ENCODE data around the gene GNB4. TPM values are rescaled to one million over a fixed set of nuclear protein-coding genes. Genes with fewer than 3 reads are reported as not detected.

The GNB4 gene
- total RNA-seq, 4 donors from 2014 or later, result 63.9 to 91.8 (median 85.8) TPM

- no peak overlapping the region for H3K4me3 ChIP-seq (ENCODE audit: low read depth, poor library complexity, severe bottlenecking)
- no peak for DNase-seq (ENCODE audit: low spot score in 2 of 2)
- intact Hi-C loops (cut with DNase I; ENCODE audit: low total_unique reads), result no loop called here
- TF ChIP-seq CTCF (IDR thresholded peaks at IDR 0.05) (no peak), POLR2A (IDR thresholded peaks at IDR 0.05) (no peak)
Measured at GRCh38 chr3:179460260-179460659, 9.0 kb upstream of the GNB4 start.

GRCh38 chr3:179455954-179456353, 4.7 kb upstream of the GNB4 start:
- DNase-seq (ENCODE audit: low spot score in 2 of 2), result no peak
- TF ChIP-seq POLR2A (IDR thresholded peaks at IDR 0.05) (no peak), CTCF (IDR thresholded peaks at IDR 0.05) (no peak)
- whole genome bisulfite sequencing, 2 donors, result 55 to 59% methylated on average over 6 of the region's 6 CpGs
- intact Hi-C loops (cut with DNase I; ENCODE audit: low total_unique reads), result no loop called here
- no peak overlapping the region for H3K4me3 ChIP-seq (ENCODE audit: low read depth, poor library complexity, severe bottlenecking)

GRCh38 chr3:179454887-179455286, 3.6 kb upstream of the GNB4 start:
- H3K4me3 ChIP-seq (ENCODE audit: low read depth, poor library complexity, severe bottlenecking), result no peak overlapping the region
- no peak for DNase-seq (ENCODE audit: low spot score in 2 of 2)
- intact Hi-C loops (cut with DNase I; ENCODE audit: low total_unique reads), result no loop called here
- 29 to 59% methylated on average over 1 of the region's 1 CpG for WGBS, 2 donors
- TF ChIP-seq CTCF (IDR thresholded peaks at IDR 0.05) (no peak), POLR2A (IDR thresholded peaks at IDR 0.05) (no peak)

GRCh38 chr3:179453967-179454366, 2.7 kb upstream of the GNB4 start:
- intact Hi-C loops (cut with DNase I; ENCODE audit: low total_unique reads), result no loop called here
- DNase-seq (ENCODE audit: low spot score in 2 of 2), result no peak
- TF ChIP-seq CTCF (IDR thresholded peaks at IDR 0.05) (no peak), POLR2A (IDR thresholded peaks at IDR 0.05) (no peak)
- H3K4me3 ChIP-seq (ENCODE audit: low read depth, poor library complexity, severe bottlenecking), result no peak overlapping the region
- 58 to 61% methylated on average over 3 of the region's 3 CpGs for WGBS, 2 donors

GRCh38 chr3:179452872-179453271, 1.6 kb upstream of the GNB4 start:
- DNase-seq (ENCODE audit: low spot score in 2 of 2), result no peak
- TF ChIP-seq POLR2A (IDR thresholded peaks at IDR 0.05) (no peak), CTCF (IDR thresholded peaks at IDR 0.05) (no peak)
- intact Hi-C loops (cut with DNase I; ENCODE audit: low total_unique reads), result no loop called here
- H3K4me3 ChIP-seq (ENCODE audit: low read depth, poor library complexity, severe bottlenecking), result no peak overlapping the region
- WGBS, 2 donors, result 50 to 61% methylated on average over 8 of the region's 8 CpGs

- H3K4me3 ChIP-seq (ENCODE audit: low read depth, poor library complexity, severe bottlenecking), result no peak overlapping the region
- no peak for DNase-seq (ENCODE audit: low spot score in 2 of 2)
- WGBS, 2 donors, result 10 to 21% methylated on average over 6 of the region's 6 CpGs
- TF ChIP-seq POLR2A (IDR thresholded peaks at IDR 0.05) (no peak), CTCF (IDR thresholded peaks at IDR 0.05) (no peak)
- intact Hi-C loops (cut with DNase I; ENCODE audit: low total_unique reads), result no loop called here
Measured at GRCh38 chr3:179452176-179452564, 900 bp upstream of the GNB4 start.

All from lower leg skin (tissue), 4 donors.